GM12892 (cell line): ENCODE measurements around the gene OR51L1.

Source experiments
- POLR2A ChIP-seq: IDR thresholded peaks from 2 replicates; pipeline ENCODE4 v1.6.1; 2011; ENCODE audit warnings: low read depth, low read length, control low read depth
- TAF1 ChIP-seq: IDR thresholded peaks from 2 replicates; pipeline ENCODE4 v1.6.1; 2011; ENCODE audit warnings: low read depth, mild to moderate bottlenecking, control low read depth, low read length, borderline replicate concordance

GRCh38 chr11:4982678-4983077, 12.0 kb upstream of the OR51L1 start:
- TF ChIP-seq POLR2A (no peak), TAF1 (no peak)
